Measurements from ENCODE around the gene HOXA4.
A peak's percentile ranks its signal among the peaks of the same experiment; 100 is the strongest.

The HOXA4 gene

DNA sequence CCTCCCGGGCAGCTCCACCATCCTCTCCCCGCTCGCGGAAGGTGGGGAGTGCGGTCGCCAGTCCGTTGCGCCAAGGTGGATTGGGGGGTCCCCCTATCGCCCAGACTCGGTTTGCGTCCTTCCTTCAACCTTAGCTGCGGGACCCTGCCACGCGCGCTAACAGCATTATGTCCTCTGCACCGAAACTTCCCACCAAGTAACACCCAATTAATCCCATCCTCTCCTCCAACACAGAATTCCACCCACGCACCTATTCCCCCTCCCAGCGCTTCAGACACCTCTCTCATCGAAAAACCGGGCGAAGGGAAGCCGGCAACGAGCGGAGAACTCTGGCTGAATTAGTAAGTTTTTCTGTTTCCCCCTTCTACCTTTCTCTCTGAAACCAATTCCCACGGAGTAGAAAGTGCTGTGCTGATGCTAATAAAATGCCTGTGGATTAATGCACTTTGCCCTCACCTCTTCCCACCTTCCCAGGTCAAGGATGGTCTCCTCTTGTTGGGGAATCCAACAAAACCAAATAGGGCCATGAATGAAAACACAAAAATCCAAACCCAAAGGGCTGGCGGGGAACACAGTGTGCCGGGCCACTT, 20.9 kb upstream of the HOXA4 start:
- H3K4me3 ChIP-seq (ENCODE audit: low read depth, low read length): no peak overlapping the region
- DNase-seq (ENCODE audit: low read depth): no peak
- in situ Hi-C loops (cut with HindIII; ENCODE audit: low sequenced_read_pairs): loop anchor here (25.0 kb wide), 1 partner anchor 989 kb away; the partner anchor contains the start of gene NFE2L3
- TF ChIP-seq, protein P1, sequence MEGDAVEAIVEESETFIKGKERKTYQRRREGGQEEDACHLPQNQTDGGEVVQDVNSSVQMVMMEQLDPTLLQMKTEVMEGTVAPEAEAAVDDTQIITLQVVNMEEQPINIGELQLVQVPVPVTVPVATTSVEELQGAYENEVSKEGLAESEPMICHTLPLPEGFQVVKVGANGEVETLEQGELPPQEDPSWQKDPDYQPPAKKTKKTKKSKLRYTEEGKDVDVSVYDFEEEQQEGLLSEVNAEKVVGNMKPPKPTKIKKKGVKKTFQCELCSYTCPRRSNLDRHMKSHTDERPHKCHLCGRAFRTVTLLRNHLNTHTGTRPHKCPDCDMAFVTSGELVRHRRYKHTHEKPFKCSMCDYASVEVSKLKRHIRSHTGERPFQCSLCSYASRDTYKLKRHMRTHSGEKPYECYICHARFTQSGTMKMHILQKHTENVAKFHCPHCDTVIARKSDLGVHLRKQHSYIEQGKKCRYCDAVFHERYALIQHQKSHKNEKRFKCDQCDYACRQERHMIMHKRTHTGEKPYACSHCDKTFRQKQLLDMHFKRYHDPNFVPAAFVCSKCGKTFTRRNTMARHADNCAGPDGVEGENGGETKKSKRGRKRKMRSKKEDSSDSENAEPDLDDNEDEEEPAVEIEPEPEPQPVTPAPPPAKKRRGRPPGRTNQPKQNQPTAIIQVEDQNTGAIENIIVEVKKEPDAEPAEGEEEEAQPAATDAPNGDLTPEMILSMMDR (IDR thresholded peaks at IDR 0.05; ENCODE audit: low read depth, low read length, missing control alignments): no peak

DNA sequence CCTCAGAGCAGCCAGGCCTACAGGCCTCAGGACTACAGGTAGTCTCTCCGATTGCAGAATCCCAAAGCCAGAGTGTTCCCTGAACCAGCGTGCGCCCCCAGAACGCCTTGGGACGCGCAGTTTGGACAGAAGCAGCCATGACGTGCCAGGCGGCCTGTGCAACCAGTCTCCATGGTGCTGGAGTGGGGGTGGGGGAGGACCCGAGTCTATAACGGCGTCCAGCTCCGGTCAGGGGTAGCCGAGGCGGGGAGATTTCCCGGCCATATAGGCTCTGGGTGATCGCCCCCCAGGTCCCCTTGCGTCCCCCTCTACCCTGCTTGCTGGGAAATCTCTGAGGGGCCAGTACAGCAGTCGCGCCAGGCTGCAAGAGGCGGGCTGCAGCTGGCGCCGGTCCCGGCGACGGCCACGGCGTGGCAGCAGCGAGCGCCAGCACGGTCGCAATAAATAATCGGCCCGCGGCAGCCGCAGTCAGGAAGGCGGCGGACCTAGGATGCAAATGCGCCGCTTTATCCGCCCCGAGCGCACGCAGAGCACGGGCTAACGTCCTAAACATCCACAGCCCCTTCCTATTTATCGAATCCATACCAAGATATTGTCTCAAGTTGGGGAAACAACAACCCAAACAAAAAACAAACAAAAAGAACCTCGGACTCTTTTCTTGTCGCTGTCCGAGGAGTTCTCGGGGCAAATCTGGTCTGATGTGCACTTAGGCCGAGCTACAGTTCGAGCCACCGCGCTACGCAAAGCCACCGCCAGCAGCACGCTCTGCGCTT, 20.2 kb upstream of the HOXA4 start:
- in situ Hi-C loops (cut with HindIII; ENCODE audit: low sequenced_read_pairs): loop anchor here (25.0 kb wide), 1 partner anchor 988 kb away; the partner anchor contains the start of gene NFE2L3
- H3K4me3 ChIP-seq (ENCODE audit: low read depth, low read length): no peak overlapping the region
- no peak for DNase-seq (ENCODE audit: low read depth)
- TF ChIP-seq, protein P1 (IDR thresholded peaks at IDR 0.05; ENCODE audit: low read depth, low read length, missing control alignments): peak; percentile 80

DNA sequence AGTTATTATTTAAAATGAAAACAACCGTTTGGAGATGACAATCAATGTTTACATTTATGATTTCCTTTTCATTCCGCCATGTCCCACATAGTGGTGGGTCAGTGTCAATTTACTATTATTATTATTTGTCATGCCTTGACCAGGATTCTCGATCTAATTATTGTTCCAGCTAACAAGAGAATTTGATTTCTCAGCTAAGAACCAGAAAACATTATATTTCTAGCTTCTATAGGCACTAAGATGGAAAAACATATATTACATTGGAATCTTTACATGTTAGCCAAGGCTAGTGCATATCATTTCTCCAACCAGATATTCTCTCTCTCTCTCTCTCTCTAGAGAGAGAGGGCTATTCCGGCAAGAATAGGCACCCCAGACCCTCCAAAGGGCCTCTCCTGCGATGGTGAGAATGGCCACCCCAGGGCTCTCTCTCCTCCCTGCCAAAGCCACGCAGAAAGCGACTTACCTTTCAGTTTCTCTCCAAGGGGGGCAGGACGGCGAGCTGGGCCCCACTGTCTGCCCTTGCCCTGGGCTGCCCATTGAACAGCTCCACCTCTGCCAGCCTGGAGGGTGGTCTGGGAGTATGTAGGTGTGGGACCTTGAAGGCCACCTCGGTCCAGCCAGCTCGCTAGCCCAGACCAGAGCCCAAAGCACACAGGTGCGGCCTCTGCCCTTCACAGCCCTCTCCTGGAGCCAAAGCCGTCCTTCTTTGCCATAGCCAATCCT, 19.4 kb upstream of the HOXA4 start:
- H3K4me3 ChIP-seq (ENCODE audit: low read depth, low read length): no peak overlapping the region
- in situ Hi-C loops (cut with HindIII; ENCODE audit: low sequenced_read_pairs): loop anchor here (25.0 kb wide), 1 partner anchor 988 kb away; the partner anchor contains the start of gene NFE2L3
- no peak for DNase-seq (ENCODE audit: low read depth)
- TF ChIP-seq, protein P1 (IDR thresholded peaks at IDR 0.05; ENCODE audit: low read depth, low read length, missing control alignments): no peak

DNA sequence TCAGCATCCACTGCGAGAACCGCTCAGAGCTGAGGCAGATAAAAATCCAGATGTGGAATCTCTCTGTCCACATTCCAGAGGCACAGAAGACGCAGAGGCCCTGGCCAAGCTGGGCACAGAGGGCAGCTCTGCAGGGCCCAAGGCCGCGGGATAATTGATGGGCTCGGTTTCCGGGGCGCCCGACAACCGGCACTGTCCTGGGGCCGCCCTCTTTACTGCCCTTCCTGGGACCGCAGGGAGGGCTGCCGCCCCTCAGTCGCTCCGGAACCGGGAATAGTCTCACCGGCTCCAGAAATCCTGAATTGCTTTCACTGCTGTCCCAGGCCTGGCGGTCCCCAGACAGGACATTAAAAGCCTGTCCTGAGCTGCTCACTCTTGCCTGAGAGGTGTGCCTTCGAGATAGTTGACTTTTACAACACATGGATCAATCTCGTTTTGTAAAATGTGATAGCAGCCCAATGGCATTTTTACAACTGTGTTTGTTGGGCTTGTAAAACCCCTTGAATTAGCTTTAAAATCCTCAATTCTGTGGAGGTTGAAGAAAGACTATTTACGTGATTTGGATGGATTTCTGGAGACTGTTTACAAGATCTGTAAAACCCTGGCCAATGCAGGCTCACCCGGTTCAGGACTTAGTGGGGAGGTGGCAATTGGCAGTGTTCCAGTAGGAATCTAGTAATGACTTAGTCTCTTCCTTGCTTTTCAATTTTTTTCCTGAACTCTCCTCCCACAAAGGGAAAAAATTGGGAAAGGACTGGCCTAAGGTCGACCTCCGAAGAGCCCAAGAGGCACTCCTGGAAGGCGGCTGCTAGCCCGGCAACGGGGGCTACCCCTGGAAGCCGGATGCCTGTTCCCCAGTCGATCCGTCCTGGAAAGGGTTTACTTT, 18.4 kb upstream of the HOXA4 start:
- TF ChIP-seq, protein P1 (IDR thresholded peaks at IDR 0.05; ENCODE audit: low read depth, low read length, missing control alignments): no peak
- no peak overlapping the region for H3K4me3 ChIP-seq (ENCODE audit: low read depth, low read length)
- no peak for DNase-seq (ENCODE audit: low read depth)
- in situ Hi-C loops (cut with HindIII; ENCODE audit: low sequenced_read_pairs): no loop called here

DNA sequence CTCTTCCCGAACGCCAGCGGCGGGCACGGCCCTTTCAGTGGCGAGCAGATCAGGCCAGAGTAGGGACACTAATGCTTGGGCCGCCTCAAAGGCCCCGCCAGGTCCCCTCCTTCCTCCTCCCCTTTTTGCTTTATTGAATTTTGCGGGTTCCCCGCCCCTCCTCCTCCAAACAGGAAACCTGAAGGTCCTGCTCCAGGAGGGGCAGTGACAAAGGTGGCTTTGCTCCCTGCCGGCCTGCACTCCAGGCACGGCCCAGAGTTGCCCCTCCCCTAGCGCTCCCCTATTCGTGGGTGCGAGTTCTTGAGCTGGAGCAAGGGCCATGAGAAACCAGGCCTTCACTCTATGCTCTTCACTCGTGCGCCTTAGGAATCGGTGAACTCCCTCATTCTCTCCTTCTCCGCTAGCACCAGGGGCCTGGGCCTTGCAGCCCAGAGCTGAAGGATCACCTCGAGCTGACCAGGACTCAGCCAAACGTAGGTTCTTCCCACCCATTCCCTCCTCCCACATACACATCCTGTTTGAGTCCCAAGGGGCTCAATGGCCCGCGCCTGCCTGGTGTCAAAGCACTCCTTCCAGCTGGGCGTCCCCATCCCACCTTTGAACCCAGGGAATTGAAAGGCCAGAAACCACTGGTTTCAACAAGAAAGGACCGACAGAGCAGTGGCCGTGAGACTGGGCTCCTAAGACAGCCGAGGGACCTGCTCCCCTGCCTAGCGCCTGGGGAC, 17.6 kb upstream of the HOXA4 start:
- in situ Hi-C loops (cut with HindIII; ENCODE audit: low sequenced_read_pairs): no loop called here
- DNase-seq (ENCODE audit: low read depth): no peak
- H3K4me3 ChIP-seq (ENCODE audit: low read depth, low read length): no peak overlapping the region
- TF ChIP-seq, protein P1 (IDR thresholded peaks at IDR 0.05; ENCODE audit: low read depth, low read length, missing control alignments): no peak
